ENCODE data around the gene PMAIP1. TPM values are rescaled to one million over a fixed set of nuclear protein-coding genes. Genes with fewer than 3 reads are reported as not detected.

The PMAIP1 gene
- total and polyA plus RNA-seq, 2 of the 8 experiments (the other 6 are each of a cell fraction or from before 2014, with no cell fraction given): 51.7 to 84.1 TPM

DNA sequence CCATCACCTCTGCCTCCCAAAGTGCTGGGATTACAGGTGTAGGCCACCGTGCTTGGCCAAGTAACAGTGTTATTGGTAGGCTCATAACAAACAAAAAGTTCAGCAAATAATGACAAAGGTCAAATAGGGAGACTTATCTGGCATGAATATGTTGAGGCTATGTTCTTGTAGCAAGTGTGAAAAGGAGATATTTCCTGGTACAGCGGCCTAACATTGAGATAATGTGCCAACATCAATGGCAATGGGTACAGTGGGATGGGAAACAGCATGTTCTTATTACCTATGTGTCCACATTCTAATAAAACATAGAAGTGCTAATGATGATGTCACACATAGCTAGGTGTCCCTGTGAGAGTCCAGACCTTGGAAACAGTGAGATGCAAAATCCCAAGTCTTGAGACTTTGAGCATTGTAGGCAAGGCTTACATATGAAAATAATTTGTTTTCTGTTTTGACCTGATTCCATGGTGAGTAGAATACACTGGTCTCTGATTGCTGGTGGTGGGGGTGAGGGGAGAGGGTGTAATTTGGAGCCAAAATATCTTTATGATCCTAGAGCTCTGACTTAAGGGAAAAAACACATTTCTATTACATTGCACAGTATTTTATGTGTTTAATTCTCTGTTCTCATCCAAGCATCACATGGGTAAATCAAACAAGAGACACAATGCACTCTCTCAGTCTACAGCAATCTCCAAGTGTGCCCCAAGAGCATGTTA lies 33.1 kb upstream of the PMAIP1 start:
- Histone ChIP-seq H3K79me2 (ENCODE audit: control insufficient read depth in 1 of 2, insufficient read depth in 2 of 2, low read length in 2 of 2) (no peaks in the 10 kb centered on the region), H3K4me3 (ENCODE audit: extremely low read depth in 1 of 4, insufficient read depth in 2 of 4, low read depth in 3 of 4, low read length in 4 of 4) (no peak overlapping the region), H2BK15ac (ENCODE audit: low read length) (no peak overlapping the region), H2AFZ (ENCODE audit: low read length) (no peak overlapping the region), H4K91ac (replicated peaks; ENCODE audit: insufficient read length, low read length) (peak overlapping the region; percentile 1), H3K4me1 (replicated peaks in 1 of 4; ENCODE audit: control insufficient read depth in 3 of 4, insufficient read depth in 4 of 4, low read length in 3 of 4) (peaks cover 0 to 34% (median 14%) of the 10 kb centered on the region in 4 experiments; a peak in 5 of 7 replicates), H3K27me3 (replicated peaks in 1 of 4; ENCODE audit: control insufficient read depth in 3 of 4, extremely low read depth in 1 of 4, insufficient read depth in 3 of 4, low read length in 3 of 4) (no peaks in the 10 kb centered on the region), H3K9me3 (ENCODE audit: insufficient read depth in 2 of 2, low read depth in 1 of 2, low read length in 1 of 2) (no peaks in the 10 kb centered on the region), H3K23ac (ENCODE audit: insufficient read length) (no peak overlapping the region), H3K79me1 (ENCODE audit: low read depth, low read length) (no peaks in the 10 kb centered on the region), H3K27ac (ENCODE audit: low read depth, low read length) (peak overlapping the region; percentile 33), H2BK20ac (ENCODE audit: low read length) (peak overlapping the region; percentile 99), H4K20me1 (replicated peaks in 1 of 2; ENCODE audit: control insufficient read depth in 1 of 2, insufficient read depth in 2 of 2, low read length in 2 of 2) (no peaks in the 10 kb centered on the region), H3K4me2 (ENCODE audit: insufficient read depth in 1 of 2, low read depth in 2 of 2, low read length in 2 of 2) (peak overlapping the region; percentile 7 to 15; a peak in 1 of 4 replicates), H3K36me3 (ENCODE audit: control insufficient read depth in 2 of 4, insufficient read depth in 4 of 4, low read length in 3 of 4) (no peaks in the 10 kb centered on the region), H2BK5ac (ENCODE audit: low read depth, low read length) (peak overlapping the region; percentile 82; the same call in 1 of the 2 replicates), H3K9ac (replicated peaks in 1 of 4; ENCODE audit: extremely low read depth in 1 of 4, low read depth in 3 of 4, low read length in 3 of 4) (no peak overlapping the region), H4K8ac (ENCODE audit: extremely low read depth, insufficient read depth, low read length) (no peak overlapping the region), H2BK120ac (replicated peaks; ENCODE audit: low read depth, low read length) (peak overlapping the region; percentile 49), H3K23me2 (ENCODE audit: low read depth, low read length) (no peaks in the 10 kb centered on the region), H3K4ac (replicated peaks; ENCODE audit: insufficient read length, low read depth, low read length) (no peak overlapping the region), H2AK5ac (ENCODE audit: low read depth, low read length) (peak overlapping the region; percentile 98), H2BK12ac (ENCODE audit: low read depth, low read length) (peak overlapping the region; percentile 100), H4K5ac (ENCODE audit: insufficient read length, low read depth, low read length) (peak overlapping the region; percentile 0), H3K14ac (ENCODE audit: insufficient read length) (no peak overlapping the region), H3K18ac (ENCODE audit: extremely low read depth, low read length) (peak overlapping the region; percentile 11; the same call in 1 of the 2 replicates), H3K56ac (replicated peaks; ENCODE audit: insufficient read length, low read depth, low read length) (no peak overlapping the region)
- FAIRE-seq (no peak), DNase-seq (ENCODE audit: low read depth in 1 of 2, low spot score in 2 of 2) (no peak)
- POLR2A ChIA-PET (ENCODE audit: partially characterized antibody): interaction anchor here (0.8 to 6.4 kb wide), 3 partner anchors 9 to 39 kb away, joined by 3 to 116 read pairs (median 3); partner anchors contain the start of gene PMAIP1
- 93% methylated on average over 2 of the region's 2 CpGs; no CpG with 5 or more reads in 1 of the 2 experiments for WGBS, 2 experiments (ENCODE audit: extremely low coverage in 1 of 2, insufficient coverage in 1 of 2, insufficient read length in 1 of 2, insufficient replicate concordance in 2 of 2, low coverage in 1 of 2, low lambda C conversion rate in 2 of 2, missing lambda C conversion rate in 1 of 2)
- CTCF ChIA-PET (ENCODE audit: partially characterized antibody): interaction anchor here (0.6 to 1.2 kb wide), 3 partner anchors 8 to 29 kb away, joined by 3 to 4 read pairs (median 4); no protein-coding TSS in a partner anchor
- TF ChIP-seq SIN3A (conservative IDR thresholded peaks at IDR 0.05 in 1 of 2, IDR thresholded peaks at IDR 0.05 in 1 of 2; ENCODE audit: low read depth in 1 of 2, low read length in 2 of 2) (no peak), SIX5 (IDR thresholded peaks at IDR 0.05; ENCODE audit: low read depth, low read length) (no peak), CREB1 (IDR thresholded peaks at IDR 0.05) (no peak), POLR2AphosphoS5 (IDR thresholded peaks at IDR 0.05; ENCODE audit: low read depth, low read length) (no peak), HDAC2 (IDR thresholded peaks at IDR 0.05; ENCODE audit: borderline replicate concordance in 1 of 2, low read depth in 2 of 2, low read length in 2 of 2) (no peak), RFX5 (IDR thresholded peaks at IDR 0.05; ENCODE audit: borderline replicate concordance, low read depth, low read length) (no peak), POLR2A (IDR thresholded peaks at IDR 0.05; ENCODE audit: control extremely low read depth in 1 of 2, low read depth in 2 of 2, low read length in 2 of 2) (no peak), ZNF274 (IDR thresholded peaks at IDR 0.05; ENCODE audit: borderline replicate concordance, extremely low read depth, low read length) (no peak), TAF1 (IDR thresholded peaks at IDR 0.05; ENCODE audit: low read depth, low read length) (no peak)
